Measurements from ENCODE around the gene C12orf54.
"Not testable (repeated sequence)": the region's sequence is repeated elsewhere in the genome, so short reads cannot be mapped to it uniquely, and the experiment has no call there.

C12orf54 gene

GRCh38 chr12:48482198-48482597 is at the start of gene C12orf54:
C12orf54 (plus strand) TSS chr12:48482498; CDS start chr12:48483297, 799 bp downstream.
- no peak for DNase-seq

- not testable (repeated sequence) for DNase-seq
Observed at GRCh38 chr12:48434016-48434415, 48.3 kb upstream of the C12orf54 start.

GRCh38 chr12:48441069-48441468 is 41.2 kb upstream of the C12orf54 start:
- no peak for DNase-seq

- no peak for DNase-seq
Observed at GRCh38 chr12:48442179-48442847, 40.0 kb upstream of the C12orf54 start.

GRCh38 chr12:48445538-48445937 is 36.8 kb upstream of the C12orf54 start:
- DNase-seq = no peak

- no peak for DNase-seq
Observed at GRCh38 chr12:48446161-48446776, 36.0 kb upstream of the C12orf54 start.

- DNase-seq = no peak
Observed at GRCh38 chr12:48447755-48448154, 34.5 kb upstream of the C12orf54 start.

- DNase-seq = no peak
Observed at GRCh38 chr12:48451372-48451771, 30.9 kb upstream of the C12orf54 start.

GRCh38 chr12:48452961-48453360 is 29.3 kb upstream of the C12orf54 start:
- DNase-seq = not testable (repeated sequence)

- DNase-seq = peak; percentile 1
Observed at GRCh38 chr12:48454667-48455066, 27.6 kb upstream of the C12orf54 start.

- no peak for DNase-seq
Observed at GRCh38 chr12:48455116-48455515, 27.2 kb upstream of the C12orf54 start.

- DNase-seq = no peak
Observed at GRCh38 chr12:48459259-48459658, 23.0 kb upstream of the C12orf54 start.

GRCh38 chr12:48469027-48469426 is 13.3 kb upstream of the C12orf54 start:
- DNase-seq = not testable (repeated sequence)

- DNase-seq = no peak
Observed at GRCh38 chr12:48472259-48472658, 10.0 kb upstream of the C12orf54 start, which contains the start of gene ANP32D. ANP32D (plus strand) TSS chr12:48472559; CDS start chr12:48472665, 106 bp downstream.

- DNase-seq = no peak
Observed at GRCh38 chr12:48473061-48473460, 9.2 kb upstream of the C12orf54 start.

GRCh38 chr12:48474497-48474896 is 7.8 kb upstream of the C12orf54 start:
- DNase-seq = not testable (repeated sequence)

GRCh38 chr12:48482930-48483329 is 632 bp downstream of the C12orf54 start:
- DNase-seq = no peak

- no peak for DNase-seq
Observed at GRCh38 chr12:48486261-48486660, 4.0 kb downstream of the C12orf54 start.

- no peak for DNase-seq
Observed at GRCh38 chr12:48486679-48487078, 4.4 kb downstream of the C12orf54 start.

- DNase-seq = no peak
Observed at GRCh38 chr12:48489012-48489411, 6.7 kb downstream of the C12orf54 start.

- DNase-seq = not testable (repeated sequence)
Observed at GRCh38 chr12:48489456-48489855, 7.2 kb downstream of the C12orf54 start.

- not testable (repeated sequence) for DNase-seq
Observed at GRCh38 chr12:48500281-48500680, 18.0 kb downstream of the C12orf54 start.

- DNase-seq = not testable (repeated sequence)
Observed at GRCh38 chr12:48506836-48507235, 24.5 kb downstream of the C12orf54 start.

- no peak for DNase-seq
Observed at GRCh38 chr12:48508987-48509386, 26.7 kb downstream of the C12orf54 start.

GRCh38 chr12:48510111-48510510 is 27.8 kb downstream of the C12orf54 start:
- DNase-seq = no peak
